ENCODE results near the gene UBAC1. TPM values are rescaled to one million over a fixed set of nuclear protein-coding genes. Genes with fewer than 3 reads are reported as not detected.
"Not testable (repeated sequence)": the region's sequence is repeated elsewhere in the genome, so short reads cannot be mapped to it uniquely, and the experiment has no call there.

UBAC1 gene
- total RNA-seq, 2 experiments from 2014 or later, result 28.1 to 29.5 TPM

GRCh38 chr9:135916227-135916626, 44.9 kb downstream of the UBAC1 start:
- H3K4me1 Mint-ChIP-seq, H3K27ac Mint-ChIP-seq, H3K27me3 Mint-ChIP-seq, DNase-seq, POLR2A ChIA-PET, CTCF ChIA-PET, H3K4me3 Mint-ChIP-seq: not testable (repeated sequence)
- peaks cover 56% of the 10 kb centered on the region for H3K36me3 Mint-ChIP-seq (ENCODE audit: low read depth)
- peaks cover 42% of the 10 kb centered on the region for H3K9me3 Mint-ChIP-seq

GRCh38 chr9:135914921-135915320, 46.3 kb downstream of the UBAC1 start:
- H3K27me3 Mint-ChIP-seq, result no peaks in the 10 kb centered on the region
- ChIA-PET POLR2A (no interaction called here), CTCF (no interaction called here)
- H3K27ac Mint-ChIP-seq, result no peak overlapping the region
- no peak overlapping the region for H3K4me3 Mint-ChIP-seq
- DNase-seq, result no peak
- H3K4me1 Mint-ChIP-seq, result peaks cover 18% of the 10 kb centered on the region
- peaks cover 69% of the 10 kb centered on the region for H3K36me3 Mint-ChIP-seq (ENCODE audit: low read depth)
- H3K9me3 Mint-ChIP-seq, result peaks cover 42% of the 10 kb centered on the region

GRCh38 chr9:135911233-135911632, 49.9 kb downstream of the UBAC1 start:
- CTCF ChIA-PET, H3K27me3 Mint-ChIP-seq, DNase-seq, H3K27ac Mint-ChIP-seq, H3K4me3 Mint-ChIP-seq, POLR2A ChIA-PET: not testable (repeated sequence)
- Mint-ChIP-seq H3K9me3 (peaks cover 24% of the 10 kb centered on the region), H3K4me1 (peaks cover 36% of the 10 kb centered on the region), H3K36me3 (ENCODE audit: low read depth) (peaks cover 65% of the 10 kb centered on the region)

- CTCF ChIA-PET, result interaction anchor here (0.7 kb wide), 1 partner anchor 47 kb away, joined by 3 read pairs; no protein-coding TSS in a partner anchor
Measured at GRCh38 chr9:135910757-135911156, 50.4 kb downstream of the UBAC1 start.

GRCh38 chr9:135910216-135910615, 51.0 kb downstream of the UBAC1 start:
- H3K36me3 Mint-ChIP-seq (ENCODE audit: low read depth), result peaks cover 61% of the 10 kb centered on the region
- no peak overlapping the region for H3K4me3 Mint-ChIP-seq
- ChIA-PET POLR2A (no interaction called here), CTCF (interaction anchor here (0.7 kb wide), 1 partner anchor 48 kb away, joined by 3 read pairs; no protein-coding TSS in a partner anchor)
- H3K4me1 Mint-ChIP-seq, result peaks cover 46% of the 10 kb centered on the region
- no peak overlapping the region for H3K27ac Mint-ChIP-seq
- no peaks in the 10 kb centered on the region for H3K27me3 Mint-ChIP-seq
- H3K9me3 Mint-ChIP-seq, result peaks cover 14% of the 10 kb centered on the region
- no peak for DNase-seq

More at GRCh38 chr9:135910757-135911156, 50.4 kb downstream of the UBAC1 start:
- H3K4me3 Mint-ChIP-seq, result no peak overlapping the region
- no peak for DNase-seq
- POLR2A ChIA-PET, result no interaction called here
- peaks cover 20% of the 10 kb centered on the region for H3K9me3 Mint-ChIP-seq
- peaks cover 65% of the 10 kb centered on the region for H3K36me3 Mint-ChIP-seq (ENCODE audit: low read depth)
- H3K27ac Mint-ChIP-seq, result no peak overlapping the region
- peaks cover 40% of the 10 kb centered on the region for H3K4me1 Mint-ChIP-seq
- no peaks in the 10 kb centered on the region for H3K27me3 Mint-ChIP-seq

GRCh38 chr9:135909371-135909770, 51.8 kb downstream of the UBAC1 start:
- no peak for DNase-seq
- peaks cover 57% of the 10 kb centered on the region for H3K36me3 Mint-ChIP-seq (ENCODE audit: low read depth)
- POLR2A ChIA-PET, result no interaction called here
- no peak overlapping the region for H3K27ac Mint-ChIP-seq
- CTCF ChIA-PET, result no interaction called here
- peaks cover 6% of the 10 kb centered on the region for H3K9me3 Mint-ChIP-seq
- peak overlapping the region; percentile 65 for H3K4me3 Mint-ChIP-seq
- H3K27me3 Mint-ChIP-seq, result no peaks in the 10 kb centered on the region
- H3K4me1 Mint-ChIP-seq, result peaks cover 48% of the 10 kb centered on the region

GRCh38 chr9:135908754-135909204, 52.4 kb downstream of the UBAC1 start:
- no peaks in the 10 kb centered on the region for H3K27me3 Mint-ChIP-seq
- DNase-seq, result no peak
- peaks cover 56% of the 10 kb centered on the region for H3K36me3 Mint-ChIP-seq (ENCODE audit: low read depth)
- H3K9me3 Mint-ChIP-seq, result peaks cover 6% of the 10 kb centered on the region
- H3K4me3 Mint-ChIP-seq, result peak overlapping the region; percentile 65
- ChIA-PET CTCF (no interaction called here), POLR2A (no interaction called here)
- H3K4me1 Mint-ChIP-seq, result peaks cover 49% of the 10 kb centered on the region
- peak overlapping the region; percentile 51 for H3K27ac Mint-ChIP-seq

- Mint-ChIP-seq H3K9me3 (peaks cover under 1% of the 10 kb centered on the region), H3K4me3 (peak overlapping the region; percentile 65), H3K36me3 (ENCODE audit: low read depth) (peaks cover 51% of the 10 kb centered on the region), H3K4me1 (peaks cover 52% of the 10 kb centered on the region), H3K27ac (peak overlapping the region; percentile 56), H3K27me3 (no peaks in the 10 kb centered on the region)
- DNase-seq, result no peak
- CTCF ChIA-PET, result interaction anchor here (0.7 to 1.0 kb wide), 2 partner anchors 10 to 67 kb away, joined by 3 read pairs; no protein-coding TSS in a partner anchor
- POLR2A ChIA-PET, result interaction anchor here (1.3 to 1.6 kb wide), 2 partner anchors 18 to 455 kb away, joined by 3 to 4 read pairs; partner anchors contain the start of gene DNLZ
Measured at GRCh38 chr9:135908093-135908753, 53.0 kb downstream of the UBAC1 start.

GRCh38 chr9:135907431-135908092, 53.6 kb downstream of the UBAC1 start, which contains the start of gene CAMSAP1:
Gene CAMSAP1 (minus strand): TSS chr9:135907546. CDS start chr9:135907159, 387 bp downstream.
- peaks cover 52% of the 10 kb centered on the region for H3K4me1 Mint-ChIP-seq
- DNase-seq, result peak; percentile 96
- peak within 1 kb of the TSS; percentile 82 for H3K4me3 Mint-ChIP-seq
- H3K27me3 Mint-ChIP-seq, result no peaks in the 10 kb centered on the region
- peaks cover 48% of the 10 kb centered on the region for H3K36me3 Mint-ChIP-seq (ENCODE audit: low read depth)
- ChIA-PET POLR2A (interaction anchor here (1.3 to 1.6 kb wide), 2 partner anchors 19 to 456 kb away, joined by 3 to 4 read pairs; partner anchors contain the start of gene DNLZ), CTCF (interaction anchor here (0.7 to 1.0 kb wide), 2 partner anchors 9 to 66 kb away, joined by 3 read pairs; no protein-coding TSS in a partner anchor)
- H3K27ac Mint-ChIP-seq, result peak within 1 kb of the TSS; percentile 56
- no peaks in the 10 kb centered on the region for H3K9me3 Mint-ChIP-seq

GRCh38 chr9:135907006-135907430, 54.2 kb downstream of the UBAC1 start:
- POLR2A ChIA-PET, result interaction anchor here (1.3 to 1.6 kb wide), 3 partner anchors 10 to 457 kb away, joined by 3 to 5 read pairs (median 4); partner anchors contain the start of gene DNLZ
- Mint-ChIP-seq H3K9me3 (no peaks in the 10 kb centered on the region), H3K36me3 (ENCODE audit: low read depth) (peaks cover 48% of the 10 kb centered on the region), H3K27ac (no peak overlapping the region), H3K4me1 (peaks cover 52% of the 10 kb centered on the region), H3K27me3 (no peaks in the 10 kb centered on the region), H3K4me3 (peak overlapping the region; percentile 17)
- CTCF ChIA-PET, result interaction anchor here (1.0 kb wide), 1 partner anchor 8 kb away, joined by 3 read pairs; no protein-coding TSS in a partner anchor
- no peak for DNase-seq

GRCh38 chr9:135906291-135907005, 54.7 kb downstream of the UBAC1 start:
- peak; percentile 29 for DNase-seq
- no peaks in the 10 kb centered on the region for H3K27me3 Mint-ChIP-seq
- H3K4me1 Mint-ChIP-seq, result peaks cover 49% of the 10 kb centered on the region
- H3K9me3 Mint-ChIP-seq, result no peaks in the 10 kb centered on the region
- peak overlapping the region; percentile 82 for H3K4me3 Mint-ChIP-seq
- ChIA-PET POLR2A (interaction anchor here (0.7 to 1.4 kb wide), 2 partner anchors 10 kb away, joined by 3 to 5 read pairs; no protein-coding TSS in a partner anchor), CTCF (interaction anchor here (0.7 kb wide), 1 partner anchor 42 kb away, joined by 3 read pairs; no protein-coding TSS in a partner anchor)
- H3K27ac Mint-ChIP-seq, result peak overlapping the region; percentile 36
- H3K36me3 Mint-ChIP-seq (ENCODE audit: low read depth), result peaks cover 47% of the 10 kb centered on the region

GRCh38 chr9:135905380-135906258, 55.6 kb downstream of the UBAC1 start:
- peaks cover 42% of the 10 kb centered on the region for H3K36me3 Mint-ChIP-seq (ENCODE audit: low read depth)
- no peaks in the 10 kb centered on the region for H3K27me3 Mint-ChIP-seq
- peak overlapping the region; percentile 36 for H3K27ac Mint-ChIP-seq
- ChIA-PET CTCF (interaction anchor here (0.7 kb wide), 1 partner anchor 41 kb away, joined by 3 read pairs; no protein-coding TSS in a partner anchor), POLR2A (interaction anchor here (0.7 to 1.4 kb wide), 2 partner anchors 9 to 11 kb away, joined by 3 to 5 read pairs; no protein-coding TSS in a partner anchor)
- peaks cover 42% of the 10 kb centered on the region for H3K4me1 Mint-ChIP-seq
- no peaks in the 10 kb centered on the region for H3K9me3 Mint-ChIP-seq
- DNase-seq, result peak; percentile 38
- peak overlapping the region; percentile 82 for H3K4me3 Mint-ChIP-seq

Data from activated CD4-positive, alpha-beta memory T cell treated with anti-CD3 and anti-CD28 coated beads, Interleukin-2, amount 10 ng/mL, durations not matched to agents 7 days and 5 days (primary cell).